Measurements from ENCODE around the gene TTC7B. TPM values are rescaled to one million over a fixed set of nuclear protein-coding genes. Genes with fewer than 3 reads are reported as not detected.

TTC7B gene
- total RNA-seq, 1 experiment from 2014 or later: 70.6 TPM

DNA sequence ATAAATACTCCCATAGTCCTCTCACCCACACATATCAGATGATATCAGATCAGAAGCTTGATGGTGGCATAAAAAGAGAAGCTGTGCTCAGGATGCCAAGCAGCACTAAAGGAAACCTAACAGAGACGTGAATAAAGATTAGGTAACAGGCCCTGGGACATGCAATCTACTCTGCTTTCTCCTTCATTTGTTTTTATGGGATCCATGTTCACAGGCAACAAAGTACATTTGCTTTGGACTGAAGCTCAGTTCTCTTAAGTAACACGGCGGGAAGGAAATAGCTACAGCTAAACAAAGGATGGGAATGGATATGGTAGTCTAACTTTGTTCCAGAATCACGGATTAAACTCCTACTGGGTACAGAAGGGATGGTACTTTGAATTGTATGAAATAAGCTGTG lies 119.5 kb downstream of the TTC7B start:
- ChIA-PET CTCF (interaction anchor here (0.7 to 3.3 kb wide), 10 partner anchors 17 to 723 kb away, joined by 3 to 32 read pairs (median 5); partner anchors contain the start of gene CALM1), RAD21 (ENCODE audit: low non-redundant PET in 1 of 2, low total read pairs in 2 of 2, uncharacterized antibody in 2 of 2, unreplicated experiment in 2 of 2) (no interaction called here), POLR2A (interaction anchor here (0.8 kb wide), 1 partner anchor 297 kb away, joined by 3 read pairs; no protein-coding TSS in a partner anchor)
- Histone ChIP-seq H3K79me2 (ENCODE audit: insufficient read depth, low read length) (no peaks in the 10 kb centered on the region), H3K9ac (ENCODE audit: low read length) (no peak overlapping the region), H2AFZ (ENCODE audit: low read depth, low read length, poor library complexity, severe bottlenecking) (no peak overlapping the region), H3K27me3 (ENCODE audit: insufficient read depth, low read length) (no peaks in the 10 kb centered on the region), H3K4me2 (ENCODE audit: low read length) (no peak overlapping the region), H3K4me3 (replicated peaks in 1 of 2; ENCODE audit: low read depth in 1 of 2, low read length in 2 of 2) (no peak overlapping the region), H3K9me2 (ENCODE audit: insufficient read depth) (no peaks in the 10 kb centered on the region), H3K27ac (ENCODE audit: low read depth, low read length) (no peak overlapping the region), H3K36me3 (ENCODE audit: control insufficient read depth in 1 of 2, insufficient read depth in 2 of 2, low read length in 2 of 2) (no peaks in the 10 kb centered on the region), H3K9me3 (ENCODE audit: control insufficient read depth in 1 of 2, insufficient read depth in 1 of 2, low read depth in 1 of 2, low read length in 2 of 2) (no peaks in the 10 kb centered on the region), H4K20me1 (ENCODE audit: insufficient read depth) (no peaks in the 10 kb centered on the region; the same call in 1 of the 2 replicates), H3K4me1 (ENCODE audit: control insufficient read depth in 1 of 2, insufficient read depth in 2 of 2, low read length in 2 of 2) (peaks cover 2 to 8% of the 10 kb centered on the region in 2 experiments; a peak in 2 of 4 replicates)
- BruUV-seq (replicated peaks): no TSS peak
- DNase-seq (ENCODE audit: low read depth, low spot score) (no peak), ATAC-seq (no peak)
- intact Hi-C loops (cut with micrococcal nuclease): loop anchor here (1.0 to 5.0 kb wide), 3 partner anchors 179 to 395 kb away; no protein-coding TSS in a partner anchor
- no peak for TF ChIP-seq RAD21 (IDR thresholded peaks at IDR 0.05; ENCODE audit: low read depth)
- no peak for TF ChIP-seq TCF7L2 (IDR thresholded peaks at IDR 0.05; ENCODE audit: borderline replicate concordance, extremely low read depth, insufficient read depth, insufficient read length)
- no peak for TF ChIP-seq CBX3 (IDR thresholded peaks at IDR 0.05; ENCODE audit: low read depth)
- no peak for TF ChIP-seq ELF1 (IDR thresholded peaks at IDR 0.05; ENCODE audit: borderline replicate concordance, low read depth)
- TF ChIP-seq YY1 (IDR thresholded peaks at IDR 0.05; ENCODE audit: extremely low read depth, insufficient replicate concordance, low read depth, low read length): no peak
- TF ChIP-seq CEBPB (IDR thresholded peaks at IDR 0.05; ENCODE audit: low read depth): no peak
- no peak for TF ChIP-seq EGR1 (IDR thresholded peaks at IDR 0.05; ENCODE audit: low read depth)
- no peak for TF ChIP-seq POLR2AphosphoS5 (IDR thresholded peaks at IDR 0.05; ENCODE audit: low read depth, low read length)

DNA sequence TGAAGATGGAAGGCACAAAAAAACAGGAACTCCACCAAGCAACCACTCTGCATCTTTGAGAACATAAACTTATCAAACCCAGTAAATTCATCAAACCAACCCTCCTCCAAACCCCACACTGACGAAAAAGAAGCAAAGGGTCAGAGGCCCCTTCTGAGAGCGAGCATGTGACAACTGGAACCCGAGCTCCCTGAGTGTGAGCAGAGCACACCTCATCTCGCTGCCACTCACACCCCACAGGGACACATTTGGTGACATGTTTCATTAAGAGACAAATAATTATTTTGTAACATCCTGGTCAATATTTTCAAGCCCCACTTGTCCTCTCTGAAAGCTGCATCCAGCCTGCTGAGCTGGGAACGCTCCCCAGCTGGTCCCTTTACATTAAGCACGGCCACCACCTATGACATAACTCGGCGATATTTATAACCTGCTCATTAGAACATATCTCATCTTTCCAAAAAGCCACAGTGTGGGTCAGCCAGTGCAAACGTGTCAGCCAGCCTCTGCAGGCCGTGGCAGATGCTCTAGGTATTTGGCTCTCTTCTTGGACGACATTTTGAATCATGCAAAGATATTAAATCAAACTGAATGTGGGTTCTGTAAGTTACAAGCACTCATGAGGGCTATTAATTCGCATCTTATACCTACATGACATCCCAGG lies 120.1 kb downstream of the TTC7B start:
- no peaks in the 10 kb centered on the region for H3K9me2 ChIP-seq (ENCODE audit: insufficient read depth)
- RAD21 ChIA-PET (ENCODE audit: low non-redundant PET in 1 of 2, low total read pairs in 2 of 2, uncharacterized antibody in 2 of 2, unreplicated experiment in 2 of 2): no interaction called here
- no peaks in the 10 kb centered on the region for H3K9me3 ChIP-seq (ENCODE audit: control insufficient read depth in 1 of 2, insufficient read depth in 1 of 2, low read depth in 1 of 2, low read length in 2 of 2)
- ATAC-seq (no peak), DNase-seq (ENCODE audit: low read depth, low spot score) (no peak)
- no peak overlapping the region for H3K4me3 ChIP-seq (replicated peaks in 1 of 2; ENCODE audit: low read depth in 1 of 2, low read length in 2 of 2)
- no peaks in the 10 kb centered on the region; the same call in 1 of the 2 replicates for H4K20me1 ChIP-seq (ENCODE audit: insufficient read depth)
- H3K79me2 ChIP-seq (ENCODE audit: insufficient read depth, low read length): no peaks in the 10 kb centered on the region
- H3K4me1 ChIP-seq (ENCODE audit: control insufficient read depth in 1 of 2, insufficient read depth in 2 of 2, low read length in 2 of 2): peaks cover 2 to 8% of the 10 kb centered on the region in 2 experiments; a peak in 2 of 4 replicates
- no peak overlapping the region for H3K4me2 ChIP-seq (ENCODE audit: low read length)
- CTCF ChIA-PET: interaction anchor here (0.8 to 3.3 kb wide), 4 partner anchors 62 to 395 kb away, joined by 3 to 32 read pairs (median 8); partner anchors contain the start of gene CALM1
- no peaks in the 10 kb centered on the region for H3K27me3 ChIP-seq (ENCODE audit: insufficient read depth, low read length)
- no TSS peak for BruUV-seq (replicated peaks)
- H2AFZ ChIP-seq (ENCODE audit: low read depth, low read length, poor library complexity, severe bottlenecking): no peak overlapping the region
- no peaks in the 10 kb centered on the region for H3K36me3 ChIP-seq (ENCODE audit: control insufficient read depth in 1 of 2, insufficient read depth in 2 of 2, low read length in 2 of 2)
- H3K27ac ChIP-seq (ENCODE audit: low read depth, low read length): no peak overlapping the region
- no peak overlapping the region for H3K9ac ChIP-seq (ENCODE audit: low read length)
- intact Hi-C loops (cut with micrococcal nuclease): loop anchor here (5.0 kb wide), 1 partner anchor 179 kb away; no protein-coding TSS in a partner anchor
- POLR2A ChIA-PET: no interaction called here
- TF ChIP-seq MAX (IDR thresholded peaks at IDR 0.05) (no peak), YY1 (IDR thresholded peaks at IDR 0.05; ENCODE audit: extremely low read depth, insufficient replicate concordance, low read depth, low read length) (no peak), CTCF (IDR thresholded peaks at IDR 0.05 in 2 of 3, conservative IDR thresholded peaks at IDR 0.05 in 1 of 3; ENCODE audit: borderline replicate concordance in 1 of 3, insufficient read depth in 1 of 3, low read depth in 2 of 3, low read length in 2 of 3) (no peak), SRF (IDR thresholded peaks at IDR 0.05; ENCODE audit: low read depth) (no peak), ZFX (IDR thresholded peaks at IDR 0.05) (no peak), SP1 (IDR thresholded peaks at IDR 0.05; ENCODE audit: low read depth) (no peak), RAD21 (IDR thresholded peaks at IDR 0.05; ENCODE audit: low read depth) (no peak), EGR1 (IDR thresholded peaks at IDR 0.05; ENCODE audit: low read depth) (no peak)
- TF ChIP-seq, protein P1, sequence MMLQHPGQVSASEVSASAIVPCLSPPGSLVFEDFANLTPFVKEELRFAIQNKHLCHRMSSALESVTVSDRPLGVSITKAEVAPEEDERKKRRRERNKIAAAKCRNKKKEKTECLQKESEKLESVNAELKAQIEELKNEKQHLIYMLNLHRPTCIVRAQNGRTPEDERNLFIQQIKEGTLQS (IDR thresholded peaks at IDR 0.05): no peak
